GM18907 (cell line): Measurements from ENCODE around the gene NTF4.
"Not testable (repeated sequence)": the region's sequence is repeated elsewhere in the genome, so short reads cannot be mapped to it uniquely, and the experiment has no call there.

Experiments
- ATAC-seq: cut with Tn5 transposase; IDR thresholded peaks from one replicate; pipeline ENCODE4 v1.9.1; 2021; ENCODE audit warnings: mild to moderate bottlenecking, moderate library complexity; ENCODE audit not compliant: unreplicated experiment

The NTF4 gene

GRCh38 chr19:49091391-49092038 lies 26.9 kb upstream of the NTF4 start:
- no peak for ATAC-seq

GRCh38 chr19:49086296-49086695 lies 21.7 kb upstream of the NTF4 start:
- no peak for ATAC-seq

- no peak for ATAC-seq
Measured at GRCh38 chr19:49085868-49086232, 21.2 kb upstream of the NTF4 start.

GRCh38 chr19:49085020-49085867 lies 20.6 kb upstream of the NTF4 start, which contains the start of gene SNRNP70:
TSS of gene SNRNP70 (plus strand) at chr19:49085451. CDS start at chr19:49086415, 964 bp downstream.
- ATAC-seq = peak; percentile 80

- ATAC-seq = no peak
Measured at GRCh38 chr19:49084206-49085019, 19.8 kb upstream of the NTF4 start.

GRCh38 chr19:49081273-49081672 lies 16.7 kb upstream of the NTF4 start:
- no peak for ATAC-seq

- ATAC-seq = no peak
Measured at GRCh38 chr19:49080392-49080791, 15.8 kb upstream of the NTF4 start.

- ATAC-seq = not testable (repeated sequence)
Measured at GRCh38 chr19:49074869-49075268, 10.3 kb upstream of the NTF4 start.

GRCh38 chr19:49073514-49074378 lies 9.1 kb upstream of the NTF4 start:
- ATAC-seq = no peak

- ATAC-seq = no peak
Measured at GRCh38 chr19:49071860-49072547, 7.4 kb upstream of the NTF4 start.

GRCh38 chr19:49070416-49070815 lies 5.8 kb upstream of the NTF4 start:
- no peak for ATAC-seq

GRCh38 chr19:49069026-49069425 lies 4.4 kb upstream of the NTF4 start:
- no peak for ATAC-seq

- ATAC-seq = no peak
Measured at GRCh38 chr19:49067554-49067953, 2.9 kb upstream of the NTF4 start.

GRCh38 chr19:49065905-49066512 lies 1.4 kb upstream of the NTF4 start:
- no peak for ATAC-seq

- no peak for ATAC-seq
Measured at GRCh38 chr19:49064029-49064629, 489 bp downstream of the NTF4 start.

- no peak for ATAC-seq
Measured at GRCh38 chr19:49061445-49061844, 3.2 kb downstream of the NTF4 start.

GRCh38 chr19:49061000-49061399 lies 3.6 kb downstream of the NTF4 start:
- ATAC-seq = no peak

GRCh38 chr19:49059053-49059452 lies 5.6 kb downstream of the NTF4 start:
- ATAC-seq = no peak

GRCh38 chr19:49058562-49058961 lies 6.1 kb downstream of the NTF4 start:
- no peak for ATAC-seq
